Rectal smooth muscle tissue (tissue), 1 donor: ENCODE measurements around the gene CA9.

ENCODE experiments used
- H3K27ac ChIP-seq: one replicate; pipeline ENCODE4 v1.7.0; 2013; ENCODE audit warnings: low read depth, low read length, inconsistent platforms
- H3K27me3 ChIP-seq: one replicate; pipeline ENCODE4 v1.7.0; 2013; ENCODE audit warnings: low read length; ENCODE audit not compliant: control insufficient read depth, insufficient read depth
- H3K36me3 ChIP-seq: one replicate; pipeline ENCODE4 v1.7.0; 2013; ENCODE audit warnings: low read length; ENCODE audit not compliant: control insufficient read depth, insufficient read depth
- H3K4me1 ChIP-seq: one replicate; pipeline ENCODE4 v1.7.0; 2013; ENCODE audit warnings: low read length; ENCODE audit not compliant: control insufficient read depth, insufficient read depth
- H3K4me3 ChIP-seq: one replicate; pipeline ENCODE4 v1.7.0; 2013; ENCODE audit warnings: low read length
- H3K9ac ChIP-seq: one replicate; pipeline ENCODE4 v1.7.0; 2013; ENCODE audit warnings: low read length

CA9 gene

GRCh38 chr9:35656831-35657545 is 16.7 kb upstream of the CA9 start:
- H3K4me1 ChIP-seq, result peaks cover 30% of the 10 kb centered on the region
- H3K36me3 ChIP-seq, result no peaks in the 10 kb centered on the region
- H3K27me3 ChIP-seq, result no peaks in the 10 kb centered on the region
- H3K4me3 ChIP-seq, result peak overlapping the region; percentile 91
- peak overlapping the region; percentile 99 for H3K27ac ChIP-seq
- H3K9ac ChIP-seq, result no peak overlapping the region

- no peaks in the 10 kb centered on the region for H3K27me3 ChIP-seq
Measured at GRCh38 chr9:35657546-35658136, 16.1 kb upstream of the CA9 start, which contains the start of gene RMRP. RMRP (minus strand) TSS chr9:35658019.

GRCh38 chr9:35658137-35658967 is 15.4 kb upstream of the CA9 start, which contains the start of gene CCDC107:
CCDC107 (plus strand) TSS chr9:35658292; CDS start chr9:35658380, 88 bp downstream.
- Histone ChIP-seq H3K36me3 (no peaks in the 10 kb centered on the region), H3K4me3 (peak within 1 kb of the TSS; percentile 91), H3K27ac (peak within 1 kb of the TSS; percentile 99), H3K27me3 (no peaks in the 10 kb centered on the region), H3K9ac (peak within 1 kb of the TSS; percentile 95), H3K4me1 (peaks cover 32% of the 10 kb centered on the region)

More at GRCh38 chr9:35657546-35658136, 16.1 kb upstream of the CA9 start, which contains the start of gene RMRP:
- peak within 1 kb of the TSS; percentile 95 for H3K9ac ChIP-seq
- peak within 1 kb of the TSS; percentile 91 for H3K4me3 ChIP-seq
- H3K4me1 ChIP-seq, result peaks cover 32% of the 10 kb centered on the region
- no peaks in the 10 kb centered on the region for H3K36me3 ChIP-seq
- peak within 1 kb of the TSS; percentile 99 for H3K27ac ChIP-seq

GRCh38 chr9:35658968-35659220 is 14.8 kb upstream of the CA9 start:
- Histone ChIP-seq H3K27ac (peak overlapping the region; percentile 99), H3K27me3 (no peaks in the 10 kb centered on the region), H3K36me3 (no peaks in the 10 kb centered on the region), H3K9ac (peak overlapping the region; percentile 95), H3K4me1 (peaks cover 32% of the 10 kb centered on the region), H3K4me3 (peak overlapping the region; percentile 91)

- Histone ChIP-seq H3K9ac (no peak overlapping the region), H3K27me3 (no peaks in the 10 kb centered on the region), H3K4me1 (peaks cover 32% of the 10 kb centered on the region)
Measured at GRCh38 chr9:35659340-35659739, 14.4 kb upstream of the CA9 start.

DNA sequence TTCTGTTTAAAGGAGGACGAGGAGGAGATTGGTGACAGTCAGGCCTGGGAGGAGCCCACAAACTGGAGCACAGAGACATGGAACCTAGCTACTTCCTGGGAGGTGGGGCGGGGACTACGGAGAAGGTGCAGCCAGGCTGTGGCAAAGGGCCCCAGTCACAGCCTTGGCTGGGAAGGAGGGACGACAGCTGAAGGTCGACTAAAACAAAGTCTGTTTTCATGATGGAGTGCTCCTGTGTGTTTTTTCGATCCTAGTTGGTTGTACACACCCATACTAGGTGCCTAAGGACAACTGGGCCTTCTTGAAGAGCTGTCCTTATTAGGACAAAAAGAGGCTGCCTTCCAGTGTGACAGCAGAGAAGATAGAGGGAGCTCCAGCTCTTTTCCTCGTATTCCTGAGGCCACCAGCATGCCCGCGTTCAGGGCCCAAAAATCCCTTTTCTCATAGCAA is 12.7 kb upstream of the CA9 start:
- peak overlapping the region; percentile 99 for H3K27ac ChIP-seq
- no peak overlapping the region for H3K4me3 ChIP-seq
- no peaks in the 10 kb centered on the region for H3K36me3 ChIP-seq
- H3K4me1 ChIP-seq, result peaks cover 32% of the 10 kb centered on the region
- no peak overlapping the region for H3K9ac ChIP-seq
- no peaks in the 10 kb centered on the region for H3K27me3 ChIP-seq

More at GRCh38 chr9:35659340-35659739, 14.4 kb upstream of the CA9 start:
- H3K27ac ChIP-seq, result peak overlapping the region; percentile 99
- H3K4me3 ChIP-seq, result peak overlapping the region; percentile 91
- H3K36me3 ChIP-seq, result no peaks in the 10 kb centered on the region

- peak overlapping the region; percentile 99 for H3K27ac ChIP-seq
- H3K4me1 ChIP-seq, result peaks cover 27% of the 10 kb centered on the region
Measured at GRCh38 chr9:35661756-35662350, 11.9 kb upstream of the CA9 start.

DNA sequence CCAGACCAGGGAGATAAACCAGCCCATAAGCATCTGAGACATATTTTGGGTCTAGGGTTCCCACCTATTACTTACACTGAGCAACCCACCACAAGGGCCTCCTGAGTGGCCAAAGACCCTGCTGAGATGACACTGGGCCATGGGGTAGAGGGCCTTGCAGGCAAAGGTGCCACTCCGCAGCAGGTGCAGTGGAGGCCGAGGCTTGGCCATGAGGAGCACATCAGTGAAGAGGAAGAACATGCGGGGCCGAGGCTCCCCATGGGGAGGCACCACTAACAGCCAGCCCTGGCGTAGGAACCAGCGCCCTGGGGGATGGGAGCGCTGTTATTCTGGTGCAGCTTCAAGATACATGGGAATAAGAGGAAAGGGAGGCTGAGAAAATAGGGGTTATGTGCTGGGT is 11.3 kb upstream of the CA9 start:
- Histone ChIP-seq H3K9ac (no peak overlapping the region), H3K36me3 (no peaks in the 10 kb centered on the region), H3K4me1 (peaks cover 21% of the 10 kb centered on the region), H3K27me3 (no peaks in the 10 kb centered on the region), H3K27ac (peak overlapping the region; percentile 99), H3K4me3 (no peak overlapping the region)

More at GRCh38 chr9:35661756-35662350, 11.9 kb upstream of the CA9 start:
- Histone ChIP-seq H3K36me3 (no peaks in the 10 kb centered on the region), H3K27me3 (no peaks in the 10 kb centered on the region), H3K9ac (peak overlapping the region; percentile 3), H3K4me3 (no peak overlapping the region)

DNA sequence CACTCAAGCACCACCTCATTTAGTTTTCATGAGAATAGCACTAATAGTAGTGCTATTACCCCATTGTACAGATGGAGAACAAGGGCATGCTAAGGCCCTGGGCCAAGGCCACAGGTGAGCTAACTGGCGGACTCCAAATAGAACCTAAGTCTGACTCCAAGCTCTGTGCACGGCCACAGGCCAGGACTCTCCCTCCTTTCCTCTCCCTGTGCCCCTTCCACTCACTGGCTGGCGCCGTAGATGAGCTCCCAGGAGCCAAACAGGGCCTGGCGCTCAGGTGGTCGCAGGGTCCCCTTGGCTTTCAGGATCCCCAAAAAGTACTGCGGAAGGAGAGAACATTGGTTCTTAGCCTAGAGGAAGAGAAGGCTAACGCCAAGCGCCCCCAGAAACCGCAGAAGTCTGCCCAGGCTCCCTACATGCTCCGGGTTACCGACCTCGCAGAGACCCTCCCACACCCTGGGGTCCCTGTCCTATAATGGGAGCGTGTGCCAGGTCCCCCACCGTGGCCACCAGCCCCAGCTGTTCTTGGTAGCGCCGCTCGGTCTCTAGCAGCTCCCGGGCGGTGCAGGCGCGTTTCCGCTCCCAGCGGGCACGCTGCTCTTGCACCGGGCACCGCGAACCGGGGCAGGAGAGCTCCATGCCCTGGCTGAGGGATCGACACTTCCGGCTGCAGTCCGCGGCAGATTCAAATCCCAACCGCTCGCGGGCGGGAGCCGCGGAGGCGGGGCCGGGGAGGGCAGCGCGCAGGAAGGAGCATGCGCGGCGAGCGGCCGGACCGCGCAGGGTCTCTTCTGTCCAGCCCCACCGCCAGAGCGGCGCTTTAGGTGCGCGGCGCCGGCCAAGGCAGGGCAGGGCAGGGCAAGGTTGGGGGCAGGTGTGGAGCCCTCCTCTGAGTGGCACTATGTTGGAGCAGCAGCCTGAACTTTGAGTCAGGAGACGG is 8.9 kb upstream of the CA9 start, which contains the start of gene ARHGEF39:
TSS of gene ARHGEF39 (minus strand) at position 665 of the 940 bp plus-strand sequence. CDS start at position 639, 26 bp downstream.
- no peaks in the 10 kb centered on the region for H3K36me3 ChIP-seq
- peak within 1 kb of the TSS; percentile 10 for H3K9ac ChIP-seq
- peak within 1 kb of the TSS; percentile 99 for H3K27ac ChIP-seq
- H3K27me3 ChIP-seq, result no peaks in the 10 kb centered on the region
- peak within 1 kb of the TSS; percentile 57 for H3K4me3 ChIP-seq
- H3K4me1 ChIP-seq, result peaks cover 20% of the 10 kb centered on the region

DNA sequence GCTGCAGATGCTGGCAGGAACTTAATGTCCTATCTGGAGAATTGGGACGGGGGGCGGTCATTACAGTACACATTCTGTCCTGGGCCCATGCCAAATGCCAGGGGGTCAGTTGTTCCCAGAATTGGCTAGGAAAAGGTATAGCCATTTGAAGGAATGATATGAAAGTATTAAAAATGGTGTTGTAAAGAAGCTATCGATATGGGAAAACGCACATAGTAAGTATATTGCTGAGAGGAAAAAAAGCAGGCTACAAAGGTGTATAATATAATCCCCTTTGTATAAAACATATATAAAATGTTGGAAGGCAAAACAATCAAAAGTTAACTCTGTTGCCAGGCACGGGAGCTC is 8.3 kb upstream of the CA9 start:
- Histone ChIP-seq H3K27me3 (no peaks in the 10 kb centered on the region), H3K9ac (no peak overlapping the region), H3K27ac (no peak overlapping the region), H3K4me1 (peaks cover 14% of the 10 kb centered on the region), H3K4me3 (peak overlapping the region; percentile 57), H3K36me3 (no peaks in the 10 kb centered on the region)

DNA sequence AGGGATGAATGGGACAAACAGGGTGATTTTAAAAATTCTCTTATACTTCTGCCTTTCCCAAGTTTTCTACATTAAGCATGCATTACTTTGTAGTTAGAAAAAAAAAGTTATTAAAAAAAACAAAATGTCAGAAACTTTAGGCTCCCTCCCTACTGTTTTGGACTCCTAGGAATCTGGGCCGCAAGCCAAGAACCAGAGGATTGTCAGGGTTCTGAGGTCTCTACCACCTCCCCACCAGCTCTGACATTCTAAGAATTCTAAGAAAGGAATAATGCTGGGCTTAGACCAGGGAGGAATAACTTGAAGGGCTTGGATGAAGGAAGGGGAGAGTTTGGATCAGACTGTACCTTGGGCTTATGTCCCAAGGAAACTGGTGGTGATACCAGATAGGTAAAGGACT is 7.7 kb upstream of the CA9 start:
- no peak overlapping the region for H3K9ac ChIP-seq
- no peak overlapping the region for H3K4me3 ChIP-seq
- peaks cover 9% of the 10 kb centered on the region for H3K4me1 ChIP-seq
- no peaks in the 10 kb centered on the region for H3K36me3 ChIP-seq
- H3K27me3 ChIP-seq, result no peaks in the 10 kb centered on the region
- no peak overlapping the region for H3K27ac ChIP-seq
